ENCODE results near the gene GALNT6.

The GALNT6 gene

GRCh38 chr12:51370667-51371066 is 20.5 kb downstream of the GALNT6 start:
- no peak for TF ChIP-seq CTCF (IDR thresholded peaks at IDR 0.05)
- Histone ChIP-seq H3K9ac (no peak overlapping the region), H2AFZ (no peak overlapping the region), H3K27me3 (ENCODE audit: control insufficient read depth, insufficient read depth, low read length) (no peaks in the 10 kb centered on the region), H3K4me2 (ENCODE audit: low read length) (no peak overlapping the region), H3K4me3 (ENCODE audit: low read depth, low read length) (no peak overlapping the region), H3K79me2 (no peaks in the 10 kb centered on the region), H3K4me1 (peaks cover 9% of the 10 kb centered on the region), H3K9me3 (ENCODE audit: control insufficient read depth, low read length) (no peaks in the 10 kb centered on the region), H3K27ac (no peak overlapping the region), H3K36me3 (ENCODE audit: control insufficient read depth, insufficient read depth, low read length) (no peaks in the 10 kb centered on the region)

DNA sequence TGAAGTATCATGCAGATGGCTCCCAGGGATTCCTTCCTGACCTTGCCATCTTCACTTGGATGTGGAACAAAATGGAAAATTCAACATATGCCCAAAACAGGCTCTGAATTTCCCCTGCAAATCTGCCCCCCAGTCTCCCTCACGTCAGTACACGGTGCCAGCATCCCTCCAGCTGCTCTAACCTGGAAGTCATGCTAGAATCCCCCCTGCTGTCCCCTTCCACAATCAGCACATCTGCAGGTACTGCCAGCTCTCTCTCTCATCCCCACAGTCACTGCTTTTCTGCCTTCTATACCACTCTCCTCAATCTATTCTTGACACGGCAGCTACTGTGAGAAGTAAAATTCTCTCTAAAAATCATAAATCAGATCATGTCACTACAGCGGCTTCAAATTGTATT is 21.6 kb downstream of the GALNT6 start:
- Histone ChIP-seq H2AFZ (no peak overlapping the region), H3K27ac (no peak overlapping the region), H3K9me3 (ENCODE audit: control insufficient read depth, low read length) (no peaks in the 10 kb centered on the region), H3K36me3 (ENCODE audit: control insufficient read depth, insufficient read depth, low read length) (no peaks in the 10 kb centered on the region), H3K79me2 (no peaks in the 10 kb centered on the region), H3K9ac (no peak overlapping the region), H3K4me1 (peaks cover 9% of the 10 kb centered on the region), H3K27me3 (ENCODE audit: control insufficient read depth, insufficient read depth, low read length) (no peaks in the 10 kb centered on the region), H3K4me3 (ENCODE audit: low read depth, low read length) (no peak overlapping the region), H3K4me2 (ENCODE audit: low read length) (no peak overlapping the region)
- no peak for TF ChIP-seq CTCF (IDR thresholded peaks at IDR 0.05)

DNA sequence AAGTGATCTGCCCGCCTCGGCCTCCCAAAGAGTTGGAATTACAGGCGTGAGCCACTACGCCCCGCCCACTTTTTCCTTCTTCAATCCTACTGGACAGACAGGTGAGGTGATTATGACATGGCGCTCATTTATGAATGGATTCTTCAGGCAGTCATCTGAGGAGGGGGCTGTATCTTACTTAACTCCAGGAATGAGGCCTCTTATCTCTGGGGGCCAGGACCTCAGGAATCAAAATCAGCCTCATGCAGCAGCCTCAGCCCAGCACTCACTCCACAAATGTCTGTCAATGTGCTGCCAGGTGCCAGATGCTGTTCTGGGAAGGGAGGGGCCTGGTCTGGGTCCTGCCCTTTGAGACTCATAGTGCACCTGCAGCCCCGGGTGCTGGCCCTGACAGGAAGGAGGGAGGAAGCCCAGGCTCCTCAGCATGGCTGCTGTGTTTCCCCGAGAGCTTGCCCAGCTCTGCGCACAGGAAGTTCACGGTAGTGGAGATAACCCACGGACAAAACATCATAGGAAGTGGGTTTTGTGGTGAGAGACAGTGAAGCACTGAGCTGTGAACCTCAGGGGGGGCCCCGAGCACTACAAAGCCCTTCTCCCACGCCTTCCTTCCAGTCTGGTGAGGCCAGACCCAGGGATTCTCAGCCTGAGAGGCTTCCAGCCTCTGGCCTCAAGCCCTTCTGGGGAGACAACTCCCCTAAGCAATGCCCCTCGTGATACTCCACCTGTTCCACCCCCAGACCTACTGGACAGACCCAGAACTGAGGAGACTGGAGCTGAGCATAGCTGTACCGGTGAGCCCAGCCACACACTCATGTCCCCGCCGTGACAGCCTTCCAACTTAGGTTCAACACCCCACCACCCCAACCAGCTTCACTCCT is 22.3 kb downstream of the GALNT6 start:
- Histone ChIP-seq H3K36me3 (ENCODE audit: control insufficient read depth, insufficient read depth, low read length) (no peaks in the 10 kb centered on the region), H3K27ac (no peak overlapping the region), H3K79me2 (no peaks in the 10 kb centered on the region), H3K27me3 (ENCODE audit: control insufficient read depth, insufficient read depth, low read length) (no peaks in the 10 kb centered on the region), H2AFZ (no peak overlapping the region), H3K4me1 (peaks cover 9% of the 10 kb centered on the region), H3K9ac (no peak overlapping the region), H3K4me3 (ENCODE audit: low read depth, low read length) (no peak overlapping the region), H3K9me3 (ENCODE audit: control insufficient read depth, low read length) (no peaks in the 10 kb centered on the region), H3K4me2 (ENCODE audit: low read length) (no peak overlapping the region)
- no peak for TF ChIP-seq CTCF (IDR thresholded peaks at IDR 0.05)

DNA sequence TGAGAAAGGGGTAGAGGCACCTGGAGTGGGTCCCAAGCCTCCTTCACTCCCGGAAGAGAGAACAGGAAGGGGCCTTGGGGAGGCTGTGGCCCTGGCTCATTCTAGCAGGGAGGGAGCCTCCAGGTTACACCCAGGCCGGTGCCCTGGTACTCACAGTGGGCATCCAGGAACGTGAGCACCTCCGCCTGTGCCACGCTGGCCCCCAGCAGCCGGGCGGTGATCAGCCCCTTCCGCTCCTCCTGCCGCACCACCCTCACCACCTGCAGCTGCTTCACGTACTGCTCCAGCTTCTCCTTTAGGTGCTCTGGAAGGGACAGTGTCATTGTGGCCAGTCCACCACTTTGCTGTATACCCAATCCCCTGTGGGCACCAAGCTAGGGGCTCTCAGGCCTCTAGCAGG is 25.9 kb downstream of the GALNT6 start:
- no peak for TF ChIP-seq CTCF (IDR thresholded peaks at IDR 0.05)
- no peaks in the 10 kb centered on the region for H3K79me2 ChIP-seq
- H3K9ac ChIP-seq, result no peak overlapping the region
- H3K4me3 ChIP-seq (ENCODE audit: low read depth, low read length), result no peak overlapping the region
- H3K4me2 ChIP-seq (ENCODE audit: low read length), result no peak overlapping the region
- no peaks in the 10 kb centered on the region for H3K36me3 ChIP-seq (ENCODE audit: control insufficient read depth, insufficient read depth, low read length)
- no peaks in the 10 kb centered on the region for H3K9me3 ChIP-seq (ENCODE audit: control insufficient read depth, low read length)
- H2AFZ ChIP-seq, result no peak overlapping the region
- no peaks in the 10 kb centered on the region for H3K27me3 ChIP-seq (ENCODE audit: control insufficient read depth, insufficient read depth, low read length)
- no peaks in the 10 kb centered on the region for H3K4me1 ChIP-seq
- no peak overlapping the region for H3K27ac ChIP-seq

GRCh38 chr12:51364001-51364400 is 27.2 kb downstream of the GALNT6 start:
- no peaks in the 10 kb centered on the region for H3K27me3 ChIP-seq (ENCODE audit: control insufficient read depth, insufficient read depth, low read length)
- no peak overlapping the region for H3K4me2 ChIP-seq (ENCODE audit: low read length)
- no peak overlapping the region for H2AFZ ChIP-seq
- no peak overlapping the region for H3K27ac ChIP-seq
- H3K9me3 ChIP-seq (ENCODE audit: control insufficient read depth, low read length), result no peaks in the 10 kb centered on the region
- H3K9ac ChIP-seq, result no peak overlapping the region
- TF ChIP-seq CTCF (IDR thresholded peaks at IDR 0.05), result no peak
- H3K4me3 ChIP-seq (ENCODE audit: low read depth, low read length), result no peak overlapping the region
- H3K4me1 ChIP-seq, result no peaks in the 10 kb centered on the region
- no peaks in the 10 kb centered on the region for H3K79me2 ChIP-seq
- H3K36me3 ChIP-seq (ENCODE audit: control insufficient read depth, insufficient read depth, low read length), result no peaks in the 10 kb centered on the region
